K562 (cell line): Measurements from ENCODE around the gene TGM5.

Source experiments
- CEBPZ ChIP-seq: fragments of 150-350 bp; IDR thresholded peaks from 2 replicates; pipeline ENCODE4 v1.6.1; 2014; ENCODE audit warnings: low read depth, mild to moderate bottlenecking, low read length, borderline replicate concordance
- CTCF ChIP-seq, 3 experiments: IDR thresholded peaks in 2 of 3; conservative IDR thresholded peaks in 1 of 3; 2 replicates each; pipeline ENCODE4 v1.5.1; 2011 to 2012; ENCODE audit warnings: low read length in 3 of 3, mild to moderate bottlenecking in 3 of 3, control low read depth in 2 of 3, improper control_type of control experiment in 1 of 3, inconsistent platforms in 1 of 3, low read depth in 1 of 3, mixed read lengths in 1 of 3, moderate library complexity in 1 of 3; ENCODE audit not compliant: insufficient read depth in 2 of 3
- MEF2A ChIP-seq: IDR thresholded peaks from 2 replicates; pipeline ENCODE4 v1.6.1; 2011; ENCODE audit warnings: low read depth, mild to moderate bottlenecking, low read length, moderate library complexity; ENCODE audit not compliant: control insufficient read depth
- NBN ChIP-seq: fragments of 450-650 bp; IDR thresholded peaks from 2 replicates; pipeline ENCODE4 v1.6.1; 2016; ENCODE audit warnings: low read depth, mild to moderate bottlenecking
- PHF21A ChIP-seq: fragments of 450-650 bp; IDR thresholded peaks from 2 replicates; pipeline ENCODE4 v1.6.1; 2017; ENCODE audit warnings: low read depth, borderline replicate concordance
- POLR2A ChIP-seq: fragments of 450-650 bp; conservative IDR thresholded peaks from 2 replicates; pipeline ENCODE4 v1.6.1; 2016
- POLR2AphosphoS5 ChIP-seq: IDR thresholded peaks from 2 replicates; pipeline ENCODE4 v1.6.1; 2011; ENCODE audit warnings: mild to moderate bottlenecking, low read depth, low read length, moderate library complexity; ENCODE audit not compliant: control insufficient read depth, insufficient read depth
- SMAD3 ChIP-seq: fragments of 450-650 bp; formaldehyde crosslinking; conservative IDR thresholded peaks from 2 replicates; pipeline ENCODE4 v1.4.0; 2020; ENCODE audit warnings: mild to moderate bottlenecking
- STAT5B ChIP-seq: fragments of 250-450 bp; sonication (Bioruptor Pico); IDR thresholded peaks from 2 replicates; pipeline ENCODE4 v1.8.0; 2021; ENCODE audit warnings: mild to moderate bottlenecking, inconsistent platforms
- SUPT5H ChIP-seq: fragments of 450-650 bp; IDR thresholded peaks from 2 replicates; pipeline ENCODE4 v1.6.1; 2016
- ZFP36 ChIP-seq: fragments of 150-350 bp; IDR thresholded peaks from 2 replicates; pipeline ENCODE4 v1.6.1; 2018; ENCODE audit warnings: low read length, low read depth; ENCODE audit not compliant: partially characterized antibody

GRCh38 chr15:43299411-43299810 lies 32.7 kb upstream of the TGM5 start:
- TF ChIP-seq POLR2AphosphoS5 (no peak), SUPT5H (no peak), SMAD3 (CRISPR knock-in tag) (no peak), CEBPZ (no peak), POLR2A (no peak), CTCF (IDR thresholded peaks at IDR 0.05 in 2 of 3, conservative IDR thresholded peaks at IDR 0.05 in 1 of 3; ENCODE audit: insufficient read depth in 2 of 3, low read depth in 1 of 3, low read length in 3 of 3) (no peak), STAT5B (no peak), MEF2A (no peak), NBN (no peak), PHF21A (no peak), ZFP36 (no peak)
